HEK293 (cell line): Measurements from ENCODE around the gene PTPRN2.

ENCODE experiments used
- CTCF ChIA-PET: fragments of 350-600 bp; formaldehyde crosslinking; extraction: SDS; loops from one replicate; lab custom pipeline; 2021; ENCODE audit warnings: antibody characterized with exemption; lab: Yijun Ruan, JAX
- POLR2A ChIA-PET: fragments of 300-600 bp; formaldehyde crosslinking; extraction: SDS; loops from one replicate; lab custom pipeline; 2020; ENCODE audit warnings: antibody characterized with exemption, inconsistent platforms; lab: Yijun Ruan, JAX
- H3K27ac ChIP-seq: fragments of 200-500 bp; sonication (Bioruptor generic); 2 replicates; pipeline ENCODE4 v1.5.1; 2014; ENCODE audit warnings: low read depth, low read length, control low read depth, inconsistent platforms; ENCODE audit errors: extremely low read depth
- H3K36me3 ChIP-seq, 2 experiments: fragments of 200-500 bp in 1 of 2; sonication (Bioruptor generic) in 1 of 2; 1 replicate in 1 of 2; 2 replicates in 1 of 2; pipeline ENCODE4 v1.5.1; 2014 to 2017; ENCODE audit warnings: inconsistent platforms in 2 of 2, low read length in 2 of 2; ENCODE audit not compliant: control insufficient read depth in 2 of 2, insufficient read depth in 1 of 2
- H3K4me1 ChIP-seq: fragments of 200-500 bp; sonication (Bioruptor generic); 2 replicates; pipeline ENCODE4 v1.5.1; 2014; ENCODE audit warnings: mild to moderate bottlenecking, low read length, inconsistent platforms; ENCODE audit not compliant: control insufficient read depth, insufficient read depth
- H3K4me3 ChIP-seq: 2 replicates; pipeline ENCODE4 v1.5.1; 2011; ENCODE audit warnings: low read depth, mild to moderate bottlenecking, control low read depth, low read length, moderate library complexity
- H3K9me3 ChIP-seq: fragments of 200-500 bp; sonication (Bioruptor generic); 2 replicates; pipeline ENCODE4 v1.5.1; 2014; ENCODE audit warnings: low read depth, low read length, inconsistent platforms; ENCODE audit not compliant: control insufficient read depth, insufficient read depth
- BCL11B ChIP-seq: fragments of 450-650 bp; formaldehyde crosslinking; IDR thresholded peaks from 2 replicates; pipeline ENCODE4 v1.5.1; 2016; ENCODE audit warnings: low read depth, missing biosample characterization, missing genetic modification characterization
- GLIS2 ChIP-seq: fragments of 450-650 bp; formaldehyde crosslinking; IDR thresholded peaks from 2 replicates; pipeline ENCODE4 v1.5.1; 2016; ENCODE audit warnings: missing biosample characterization, missing genetic modification characterization
- KLF16 ChIP-seq: fragments of 450-650 bp; formaldehyde crosslinking; IDR thresholded peaks from 2 replicates; pipeline ENCODE4 v1.5.1; 2017; ENCODE audit warnings: missing biosample characterization, missing genetic modification characterization
- MEIS1 ChIP-seq: sonication (generic); formaldehyde crosslinking; IDR thresholded peaks from 2 replicates; pipeline ENCODE4 v1.8.1; 2022; ENCODE audit warnings: missing genetic modification reagents, mild to moderate bottlenecking, borderline replicate concordance
- OVOL3 ChIP-seq: fragments of 450-650 bp; formaldehyde crosslinking; IDR thresholded peaks from 2 replicates; pipeline ENCODE4 v1.5.1; 2016; ENCODE audit warnings: missing biosample characterization, missing genetic modification characterization
- SALL2 ChIP-seq: fragments of 450-650 bp; formaldehyde crosslinking; IDR thresholded peaks from 2 replicates; pipeline ENCODE4 v1.5.0; 2017; ENCODE audit warnings: missing biosample characterization, mild to moderate bottlenecking, missing genetic modification characterization, borderline replicate concordance
- YY2 ChIP-seq: fragments of 450-650 bp; formaldehyde crosslinking; IDR thresholded peaks from 2 replicates; pipeline ENCODE4 v1.5.1; 2016; ENCODE audit warnings: missing biosample characterization, missing genetic modification characterization
- ZNF140 ChIP-seq: fragments of 450-650 bp; formaldehyde crosslinking; IDR thresholded peaks from 2 replicates; pipeline ENCODE4 v1.5.1; 2016; ENCODE audit warnings: missing biosample characterization, missing genetic modification characterization
- ZNF157 ChIP-seq: fragments of 450-650 bp; formaldehyde crosslinking; IDR thresholded peaks from 2 replicates; pipeline ENCODE4 v1.5.1; 2016; ENCODE audit warnings: missing biosample characterization, missing genetic modification characterization
- ZNF214 ChIP-seq: fragments of 450-650 bp; formaldehyde crosslinking; IDR thresholded peaks from 2 replicates; pipeline ENCODE4 v1.5.1; 2017; ENCODE audit warnings: missing biosample characterization, mild to moderate bottlenecking, missing genetic modification characterization, borderline replicate concordance
- ZNF221 ChIP-seq: fragments of 450-650 bp; formaldehyde crosslinking; IDR thresholded peaks from 2 replicates; pipeline ENCODE4 v1.5.1; 2017; ENCODE audit warnings: missing biosample characterization, missing genetic modification characterization, borderline replicate concordance
- ZNF292 ChIP-seq: fragments of 450-650 bp; formaldehyde crosslinking; IDR thresholded peaks from 2 replicates; pipeline ENCODE4 v1.5.1; 2016; ENCODE audit warnings: low read depth, missing biosample characterization, missing genetic modification characterization, borderline replicate concordance
- ZNF302 ChIP-seq: fragments of 450-650 bp; formaldehyde crosslinking; IDR thresholded peaks from 2 replicates; pipeline ENCODE4 v1.5.1; 2016; ENCODE audit warnings: missing biosample characterization, missing genetic modification characterization, low read depth
- ZNF354C ChIP-seq: fragments of 450-650 bp; formaldehyde crosslinking; IDR thresholded peaks from 2 replicates; pipeline ENCODE4 v1.5.1; 2016; ENCODE audit warnings: missing biosample characterization, missing genetic modification characterization, low read depth, borderline replicate concordance
- ZNF362 ChIP-seq: fragments of 450-650 bp; formaldehyde crosslinking; IDR thresholded peaks from 2 replicates; pipeline ENCODE4 v1.5.1; 2016; ENCODE audit warnings: missing biosample characterization, missing genetic modification characterization
- ZNF416 ChIP-seq: fragments of 450-650 bp; formaldehyde crosslinking; IDR thresholded peaks from 2 replicates; pipeline ENCODE4 v1.5.1; 2016; ENCODE audit warnings: missing biosample characterization, missing genetic modification characterization
- ZNF473 ChIP-seq: fragments of 450-650 bp; formaldehyde crosslinking; IDR thresholded peaks from 2 replicates; pipeline ENCODE4 v1.5.1; 2017; ENCODE audit warnings: missing biosample characterization, missing genetic modification characterization
- ZNF558 ChIP-seq: fragments of 450-650 bp; formaldehyde crosslinking; IDR thresholded peaks from 2 replicates; pipeline ENCODE4 v1.5.1; 2016; ENCODE audit warnings: missing biosample characterization, missing genetic modification characterization
- ZNF560 ChIP-seq: fragments of 450-650 bp; formaldehyde crosslinking; IDR thresholded peaks from 2 replicates; pipeline ENCODE4 v1.5.1; 2017; ENCODE audit warnings: missing biosample characterization, missing genetic modification characterization, borderline replicate concordance
- ZNF596 ChIP-seq: fragments of 450-650 bp; IDR thresholded peaks from 2 replicates; pipeline ENCODE4 v1.5.0; 2018; ENCODE audit warnings: missing biosample characterization, mild to moderate bottlenecking, missing genetic modification characterization, moderate library complexity
- ZNF670 ChIP-seq: fragments of 450-650 bp; formaldehyde crosslinking; IDR thresholded peaks from 2 replicates; pipeline ENCODE4 v1.5.1; 2016; ENCODE audit warnings: missing biosample characterization, missing genetic modification characterization, low read depth
- ZNF768 ChIP-seq: fragments of 450-650 bp; formaldehyde crosslinking; IDR thresholded peaks from 2 replicates; pipeline ENCODE4 v1.5.1; 2018; ENCODE audit warnings: missing biosample characterization, mild to moderate bottlenecking, missing genetic modification characterization
- ZSCAN16 ChIP-seq: fragments of 450-650 bp; formaldehyde crosslinking; IDR thresholded peaks from 2 replicates; pipeline ENCODE4 v1.5.1; 2016; ENCODE audit warnings: missing biosample characterization, missing genetic modification characterization
- TF ChIP-seq, protein P1 (sequence below): fragments of 450-650 bp; formaldehyde crosslinking; IDR thresholded peaks from 2 replicates; pipeline ENCODE4 v1.5.1; 2016; ENCODE audit warnings: missing biosample characterization, missing genetic modification characterization

Gene PTPRN2

DNA sequence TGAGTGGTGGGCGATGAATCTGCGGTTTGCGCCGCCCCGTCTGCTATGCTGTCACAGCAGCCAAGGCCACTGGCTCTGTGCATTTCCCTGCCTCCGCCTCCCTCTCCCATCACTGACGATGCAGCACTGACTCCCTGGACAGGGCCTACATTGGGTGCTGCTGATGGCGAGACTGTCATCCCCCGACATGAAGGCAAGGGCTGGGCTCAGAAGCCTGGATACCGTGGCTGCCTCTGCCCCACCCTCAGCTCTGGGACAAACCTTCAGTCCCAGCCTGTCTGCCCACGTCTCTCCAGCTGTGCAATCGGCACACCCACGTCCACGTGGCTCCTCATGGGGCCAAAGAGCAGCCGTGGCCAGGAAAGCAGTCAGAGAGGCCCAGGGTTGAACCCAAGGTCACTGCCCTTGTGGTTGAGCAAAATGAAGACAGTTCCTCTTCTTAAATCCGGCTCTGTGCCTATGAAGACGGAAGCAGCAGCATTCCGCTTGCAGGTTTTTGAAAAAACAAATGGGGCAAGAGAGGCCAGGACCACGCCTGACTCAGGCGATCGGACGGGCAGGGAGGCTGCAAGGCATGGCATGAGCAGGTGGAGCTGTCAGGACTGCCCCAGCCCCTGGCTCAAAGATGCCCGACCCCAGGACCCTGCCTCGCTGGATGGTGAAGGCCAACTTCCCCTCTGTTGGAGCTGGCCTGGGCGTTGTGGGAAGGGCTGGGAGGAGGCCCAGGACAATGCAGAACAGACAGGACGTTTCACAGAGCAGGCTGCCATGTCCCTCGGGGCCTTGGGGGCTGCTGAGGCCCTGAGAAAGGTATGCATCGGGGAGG, 733.3 kb downstream of the PTPRN2 start (continued):
- TF ChIP-seq GLIS2 (no peak), ZNF416 (tag by site-specific recombination) (no peak), YY2 (tag by site-specific recombination) (no peak), ZNF560 (tag by site-specific recombination) (no peak), ZSCAN16 (no peak), ZNF292 (tag by site-specific recombination) (no peak), ZNF596 (tag by site-specific recombination) (no peak)
- TF ChIP-seq, protein P1, sequence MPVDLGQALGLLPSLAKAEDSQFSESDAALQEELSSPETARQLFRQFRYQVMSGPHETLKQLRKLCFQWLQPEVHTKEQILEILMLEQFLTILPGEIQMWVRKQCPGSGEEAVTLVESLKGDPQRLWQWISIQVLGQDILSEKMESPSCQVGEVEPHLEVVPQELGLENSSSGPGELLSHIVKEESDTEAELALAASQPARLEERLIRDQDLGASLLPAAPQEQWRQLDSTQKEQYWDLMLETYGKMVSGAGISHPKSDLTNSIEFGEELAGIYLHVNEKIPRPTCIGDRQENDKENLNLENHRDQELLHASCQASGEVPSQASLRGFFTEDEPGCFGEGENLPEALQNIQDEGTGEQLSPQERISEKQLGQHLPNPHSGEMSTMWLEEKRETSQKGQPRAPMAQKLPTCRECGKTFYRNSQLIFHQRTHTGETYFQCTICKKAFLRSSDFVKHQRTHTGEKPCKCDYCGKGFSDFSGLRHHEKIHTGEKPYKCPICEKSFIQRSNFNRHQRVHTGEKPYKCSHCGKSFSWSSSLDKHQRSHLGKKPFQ (tag by site-specific recombination) = no peak

- Histone ChIP-seq H3K27ac (no peak overlapping the region), H3K4me1 (no peaks in the 10 kb centered on the region), H3K4me3 (no peak overlapping the region), H3K36me3 (no peaks in the 10 kb centered on the region), H3K9me3 (no peaks in the 10 kb centered on the region)
- TF ChIP-seq ZNF558 (tag by site-specific recombination) (no peak), ZNF473 (no peak)
- POLR2A ChIA-PET = no interaction called here
- CTCF ChIA-PET = interaction anchor here (0.5 kb wide), 1 partner anchor 18 kb away, joined by 3 read pairs; no protein-coding TSS in a partner anchor
Observed at GRCh38 chr7:157853789-157854065, 733.9 kb downstream of the PTPRN2 start.

DNA sequence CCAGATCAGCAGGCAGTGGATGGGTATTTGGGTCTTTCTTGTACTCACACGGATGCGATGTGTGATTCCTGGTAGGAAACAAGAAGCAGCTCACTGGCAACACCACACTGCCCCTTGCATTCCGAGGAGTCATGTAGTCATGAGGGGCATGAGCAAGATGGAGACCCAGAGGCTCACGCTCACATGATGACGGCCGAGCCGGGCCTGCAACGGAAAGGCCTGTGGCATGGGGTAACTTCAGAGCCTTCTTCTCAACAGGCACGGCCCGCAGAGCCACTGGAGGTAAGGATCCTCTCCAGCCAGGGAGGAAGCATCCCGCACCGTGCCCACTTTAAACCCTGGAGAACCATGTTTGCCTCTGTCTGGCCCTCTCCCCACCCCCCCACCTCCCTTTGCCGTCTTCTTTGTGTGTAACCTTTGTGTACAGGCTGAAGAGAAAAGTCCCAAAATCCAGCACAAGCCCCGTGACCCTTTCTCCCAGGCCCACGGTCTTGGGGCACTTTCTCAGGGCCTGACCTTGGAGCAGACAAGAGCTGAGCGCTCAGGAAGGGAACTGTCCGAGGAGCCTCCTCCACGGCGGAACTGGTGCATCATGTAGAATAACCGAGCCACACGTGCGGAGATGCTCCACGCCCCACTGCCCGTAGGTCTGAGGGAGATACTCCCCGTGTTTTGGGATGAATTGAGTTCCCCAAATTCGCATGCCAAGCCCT, 734.4 kb downstream of the PTPRN2 start:
- ChIA-PET POLR2A (no interaction called here), CTCF (no interaction called here)
- TF ChIP-seq MEIS1 (CRISPR knock-in tag) (no peak), ZNF768 (no peak), ZNF302 (tag by site-specific recombination) (no peak), BCL11B (no peak), KLF16 (tag by site-specific recombination) (no peak), ZNF157 (tag by site-specific recombination) (no peak), ZNF140 (tag by site-specific recombination) (no peak), ZNF354C (tag by site-specific recombination) (no peak), ZNF214 (tag by site-specific recombination) (no peak), ZNF362 (tag by site-specific recombination) (no peak), SALL2 (no peak), OVOL3 (tag by site-specific recombination) (no peak), ZNF221 (tag by site-specific recombination) (no peak), ZNF670 (no peak)
- no peaks in the 10 kb centered on the region for H3K4me1 ChIP-seq
- H3K9me3 ChIP-seq = no peaks in the 10 kb centered on the region
- H3K27ac ChIP-seq = no peak overlapping the region
- no peak overlapping the region for H3K4me3 ChIP-seq
- H3K36me3 ChIP-seq = no peaks in the 10 kb centered on the region
